Mesenteric fat pad (tissue), 1 donor: ENCODE results near the gene CEP250. TPM values are rescaled to one million over a fixed set of nuclear protein-coding genes. Genes with fewer than 3 reads are reported as not detected.

Experiments used
- DNase-seq: peaks from one replicate; pipeline ENCODE4 v3.0.0-alpha.2; 2020; ENCODE audit warnings: low spot score
- long read RNA-seq: library from polyadenylated mRNA; unstranded; transcript quantifications from one replicate; pipeline ENCODE4 v2.0.0, GENCODE V29; 2020
- total RNA-seq: library from RNA; stranded (reverse); fragmentation: NEBNext Ultra II Directional; extraction: Animal tissue kit (Norgen Biotek cat#: 25700); gene quantifications from one replicate; pipeline ENCODE4 v1.2.1, GENCODE V29; 2021
- donor health status: DM: yes; HTN: yes; CAD: no.

The CEP250 gene, protein sequence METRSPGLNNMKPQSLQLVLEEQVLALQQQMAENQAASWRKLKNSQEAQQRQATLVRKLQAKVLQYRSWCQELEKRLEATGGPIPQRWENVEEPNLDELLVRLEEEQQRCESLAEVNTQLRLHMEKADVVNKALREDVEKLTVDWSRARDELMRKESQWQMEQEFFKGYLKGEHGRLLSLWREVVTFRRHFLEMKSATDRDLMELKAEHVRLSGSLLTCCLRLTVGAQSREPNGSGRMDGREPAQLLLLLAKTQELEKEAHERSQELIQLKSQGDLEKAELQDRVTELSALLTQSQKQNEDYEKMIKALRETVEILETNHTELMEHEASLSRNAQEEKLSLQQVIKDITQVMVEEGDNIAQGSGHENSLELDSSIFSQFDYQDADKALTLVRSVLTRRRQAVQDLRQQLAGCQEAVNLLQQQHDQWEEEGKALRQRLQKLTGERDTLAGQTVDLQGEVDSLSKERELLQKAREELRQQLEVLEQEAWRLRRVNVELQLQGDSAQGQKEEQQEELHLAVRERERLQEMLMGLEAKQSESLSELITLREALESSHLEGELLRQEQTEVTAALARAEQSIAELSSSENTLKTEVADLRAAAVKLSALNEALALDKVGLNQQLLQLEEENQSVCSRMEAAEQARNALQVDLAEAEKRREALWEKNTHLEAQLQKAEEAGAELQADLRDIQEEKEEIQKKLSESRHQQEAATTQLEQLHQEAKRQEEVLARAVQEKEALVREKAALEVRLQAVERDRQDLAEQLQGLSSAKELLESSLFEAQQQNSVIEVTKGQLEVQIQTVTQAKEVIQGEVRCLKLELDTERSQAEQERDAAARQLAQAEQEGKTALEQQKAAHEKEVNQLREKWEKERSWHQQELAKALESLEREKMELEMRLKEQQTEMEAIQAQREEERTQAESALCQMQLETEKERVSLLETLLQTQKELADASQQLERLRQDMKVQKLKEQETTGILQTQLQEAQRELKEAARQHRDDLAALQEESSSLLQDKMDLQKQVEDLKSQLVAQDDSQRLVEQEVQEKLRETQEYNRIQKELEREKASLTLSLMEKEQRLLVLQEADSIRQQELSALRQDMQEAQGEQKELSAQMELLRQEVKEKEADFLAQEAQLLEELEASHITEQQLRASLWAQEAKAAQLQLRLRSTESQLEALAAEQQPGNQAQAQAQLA (N-terminal part only)
- 19.3 TPM for total RNA-seq
- long read RNA-seq, partial matches to known transcripts: 14 of 30 reads
- long read RNA-seq, other reads (novel, unspliced or antisense): 16 of 30 reads

DNA sequence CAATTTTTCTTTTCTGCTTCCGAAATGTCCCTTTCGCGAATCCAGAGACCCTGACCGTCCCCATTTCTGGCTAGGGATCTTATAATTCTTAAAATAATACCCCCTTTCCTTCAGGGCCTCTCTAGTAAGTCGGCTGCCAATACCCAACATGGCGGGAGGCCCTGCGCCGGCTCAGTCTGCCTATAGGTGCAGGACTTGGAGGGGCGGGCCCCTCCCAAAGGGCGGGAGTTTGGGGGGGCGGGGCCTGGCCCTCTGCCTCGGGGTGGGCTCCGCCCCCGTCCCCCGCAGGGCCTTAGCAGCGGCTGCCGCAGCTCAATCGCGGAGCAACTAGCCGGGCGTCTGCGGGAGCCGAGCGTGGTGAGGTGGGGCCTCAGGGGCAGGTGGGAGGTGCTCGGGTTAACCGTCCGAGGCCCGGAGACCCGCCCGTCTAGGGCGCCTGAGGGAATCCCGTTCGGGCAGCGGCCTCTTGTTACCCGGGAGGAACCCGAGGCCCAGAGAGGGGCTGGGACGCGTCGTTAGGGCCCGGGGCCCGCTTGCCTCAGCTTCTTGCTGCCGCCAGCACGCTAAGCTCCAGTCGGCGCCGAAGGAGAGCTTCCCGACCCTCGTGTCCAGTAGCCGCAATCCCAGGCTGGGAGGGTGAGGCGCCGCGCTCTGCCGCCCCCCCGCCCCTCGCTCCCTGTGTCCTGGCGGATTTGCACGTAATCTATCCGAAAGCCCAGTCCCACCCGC is at the start of gene CEP250:
CEP250 (plus strand) TSS at position 718 of the 729 bp plus-strand sequence. CDS start 6,770 bp downstream, outside the sequence.
- peak; percentile 96 for DNase-seq

DNA sequence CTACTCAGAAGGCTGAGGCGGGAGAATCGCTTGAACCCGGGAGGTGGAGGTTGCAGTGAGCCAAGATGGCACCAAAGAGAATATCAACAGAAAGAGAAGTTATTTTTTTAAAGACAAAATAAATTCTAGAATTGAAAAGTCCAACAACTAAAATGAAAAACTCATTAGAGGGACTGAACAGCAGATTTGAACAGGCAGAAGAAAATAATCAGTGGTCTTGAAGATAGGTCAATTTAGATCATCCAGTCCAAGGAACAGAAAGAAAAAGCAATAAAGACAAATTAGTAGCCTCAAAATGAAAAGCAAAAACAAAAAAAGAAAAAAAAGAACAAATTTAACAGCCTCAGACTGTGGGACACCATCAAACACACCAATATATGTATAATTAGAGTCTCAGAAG is 49.6 kb upstream of the CEP250 start:
- DNase-seq: no peak

DNA sequence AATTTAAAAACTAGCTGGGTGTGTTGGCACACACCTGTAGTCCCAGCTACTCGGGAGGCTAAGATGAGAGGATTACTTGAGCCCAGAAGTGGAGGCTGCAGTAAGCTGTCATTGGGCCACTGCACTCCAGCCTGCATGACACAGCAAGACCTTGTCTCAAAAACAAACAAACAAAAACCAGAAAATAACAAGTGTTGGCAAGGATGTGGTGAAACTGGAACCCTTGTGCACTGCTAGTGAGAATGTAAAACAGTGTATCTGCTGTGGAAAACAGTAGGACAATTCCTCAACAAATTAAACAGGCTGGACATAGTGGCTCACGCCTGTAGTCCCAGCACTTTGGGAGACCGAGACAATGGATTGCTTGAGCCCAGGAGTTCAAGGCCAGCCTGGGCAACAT is 47.1 kb upstream of the CEP250 start:
- DNase-seq: no peak

DNA sequence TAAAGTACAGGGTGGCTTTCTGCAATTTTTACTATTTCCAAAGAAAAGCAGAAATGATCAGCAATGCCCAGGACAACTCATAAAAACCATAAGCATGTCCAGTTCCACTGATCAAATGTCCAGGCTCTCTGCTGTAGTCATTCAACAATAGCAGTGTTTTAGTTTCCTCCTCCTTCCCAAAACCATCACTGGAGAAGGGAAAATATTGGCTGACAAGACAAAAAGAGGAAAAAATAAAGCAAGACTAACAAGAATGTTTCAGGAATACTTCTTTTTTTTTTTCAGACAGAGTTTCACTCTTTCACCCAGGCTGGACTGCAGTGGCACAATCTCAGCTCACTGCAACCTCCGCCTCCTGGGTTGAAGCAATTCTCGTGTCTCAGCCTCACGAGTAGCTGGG is 45.9 kb upstream of the CEP250 start:
- no peak for DNase-seq

DNA sequence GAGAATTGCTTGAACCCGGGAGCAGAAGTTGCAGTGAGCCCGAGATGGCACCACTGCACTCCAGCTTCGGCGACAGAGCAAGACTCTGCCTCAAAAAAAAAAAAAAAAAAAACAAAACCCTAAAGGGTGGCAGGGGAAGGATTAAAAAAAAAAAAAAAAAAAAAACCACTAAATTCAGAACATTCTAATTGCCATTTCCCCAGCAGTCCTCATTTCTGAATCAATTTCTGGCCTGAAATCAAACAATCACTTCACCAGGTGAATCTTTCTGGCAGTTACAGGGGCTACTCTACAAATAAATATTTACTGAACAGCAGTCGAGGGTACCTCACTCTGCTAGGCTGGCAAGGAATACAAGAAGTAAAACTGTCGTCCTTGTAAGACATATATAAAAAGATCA is 44.8 kb upstream of the CEP250 start:
- DNase-seq: no peak

DNA sequence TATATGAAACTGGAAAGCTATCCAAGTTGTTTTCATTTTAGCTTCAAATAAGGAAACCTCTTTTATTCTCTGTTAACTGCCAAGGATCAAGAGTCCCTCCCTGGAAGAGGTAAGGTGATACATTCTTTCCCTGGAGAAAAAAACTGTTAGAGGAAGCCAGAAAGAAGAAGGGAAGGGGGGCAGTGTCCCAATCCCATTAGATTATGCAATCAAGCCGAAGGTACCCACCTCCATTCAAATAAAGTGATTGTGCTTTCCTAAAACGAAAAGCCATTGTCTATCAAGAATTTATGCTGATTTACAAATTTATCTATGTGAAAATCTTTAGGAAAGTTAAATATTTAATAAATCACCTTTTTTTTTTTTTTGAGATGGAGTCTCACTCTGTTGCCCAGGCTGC is 34.1 kb upstream of the CEP250 start:
- no peak for DNase-seq

DNA sequence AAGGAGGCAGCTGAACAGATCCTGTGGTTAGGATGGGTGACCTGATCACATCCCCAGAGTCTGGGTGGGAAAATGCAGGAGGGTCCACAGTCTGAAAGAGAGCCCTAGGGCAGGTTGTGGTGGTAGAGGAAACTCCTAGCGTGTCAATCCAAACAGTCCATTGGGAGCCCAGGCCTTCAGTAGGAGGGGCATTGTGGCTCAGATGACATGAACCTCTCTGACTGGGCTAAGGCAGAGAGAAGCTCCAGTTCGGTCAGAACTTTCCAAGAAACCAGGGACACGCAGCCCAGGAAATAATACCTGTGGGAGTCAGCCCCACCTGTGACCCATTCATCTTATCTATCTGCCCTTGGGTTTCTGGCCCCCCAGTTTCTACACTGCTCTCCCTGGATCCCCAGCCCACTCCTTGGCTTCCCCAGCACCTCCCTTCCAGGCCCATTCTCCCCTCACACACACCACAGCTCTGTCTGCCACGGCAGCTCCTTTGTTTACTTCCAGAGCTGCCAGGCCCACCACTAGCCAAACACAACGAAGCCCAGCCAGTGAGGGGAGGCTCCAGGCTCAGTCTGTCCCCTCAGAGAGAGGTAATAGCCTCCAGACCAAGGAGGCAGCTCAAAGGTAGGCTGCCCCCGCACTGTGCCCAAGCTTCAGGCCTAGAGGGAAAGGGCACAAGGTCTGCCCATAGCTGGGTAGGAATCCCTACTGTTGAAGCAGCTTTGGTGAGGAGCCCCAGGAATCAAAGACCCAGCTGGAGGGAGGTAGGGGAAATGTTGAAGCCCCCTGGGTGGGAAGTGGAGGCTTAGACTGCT is 23.6 kb upstream of the CEP250 start:
- no peak for DNase-seq

DNA sequence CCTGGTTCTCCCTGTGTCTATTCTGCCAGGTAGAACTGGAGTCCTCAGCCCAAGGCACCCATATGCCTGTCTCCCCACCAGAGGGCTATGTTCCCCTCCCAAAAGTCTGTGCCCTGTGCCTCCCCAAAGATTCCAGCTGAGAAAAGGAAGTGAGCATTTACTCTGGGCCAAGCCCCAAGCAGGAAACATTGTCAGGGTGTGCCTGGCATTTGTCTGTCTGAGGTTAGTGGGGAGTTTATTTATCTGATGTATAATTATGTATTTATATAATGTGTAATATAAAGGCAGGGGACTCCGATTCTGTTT is 23.0 kb upstream of the CEP250 start:
- DNase-seq: no peak

DNA sequence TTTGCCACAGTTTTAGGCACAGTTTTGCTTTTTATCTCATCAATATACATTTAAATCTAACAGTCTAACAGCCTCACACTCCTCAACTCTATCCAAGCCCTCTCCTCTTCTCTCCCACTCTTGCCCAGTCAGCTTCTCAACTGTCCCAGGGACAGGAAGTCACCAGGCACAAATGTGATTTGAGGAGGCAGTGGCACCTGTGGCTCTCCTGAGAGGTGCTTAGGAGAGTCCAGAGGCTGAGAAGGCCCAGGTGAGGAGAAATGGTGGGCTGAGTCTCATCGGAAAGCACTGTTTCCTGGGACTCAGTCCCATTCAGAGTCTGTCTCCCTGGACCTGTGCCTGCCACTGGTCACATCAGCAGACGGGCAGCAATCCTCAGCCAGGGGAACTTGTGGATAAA is 22.1 kb upstream of the CEP250 start:
- DNase-seq: no peak

DNA sequence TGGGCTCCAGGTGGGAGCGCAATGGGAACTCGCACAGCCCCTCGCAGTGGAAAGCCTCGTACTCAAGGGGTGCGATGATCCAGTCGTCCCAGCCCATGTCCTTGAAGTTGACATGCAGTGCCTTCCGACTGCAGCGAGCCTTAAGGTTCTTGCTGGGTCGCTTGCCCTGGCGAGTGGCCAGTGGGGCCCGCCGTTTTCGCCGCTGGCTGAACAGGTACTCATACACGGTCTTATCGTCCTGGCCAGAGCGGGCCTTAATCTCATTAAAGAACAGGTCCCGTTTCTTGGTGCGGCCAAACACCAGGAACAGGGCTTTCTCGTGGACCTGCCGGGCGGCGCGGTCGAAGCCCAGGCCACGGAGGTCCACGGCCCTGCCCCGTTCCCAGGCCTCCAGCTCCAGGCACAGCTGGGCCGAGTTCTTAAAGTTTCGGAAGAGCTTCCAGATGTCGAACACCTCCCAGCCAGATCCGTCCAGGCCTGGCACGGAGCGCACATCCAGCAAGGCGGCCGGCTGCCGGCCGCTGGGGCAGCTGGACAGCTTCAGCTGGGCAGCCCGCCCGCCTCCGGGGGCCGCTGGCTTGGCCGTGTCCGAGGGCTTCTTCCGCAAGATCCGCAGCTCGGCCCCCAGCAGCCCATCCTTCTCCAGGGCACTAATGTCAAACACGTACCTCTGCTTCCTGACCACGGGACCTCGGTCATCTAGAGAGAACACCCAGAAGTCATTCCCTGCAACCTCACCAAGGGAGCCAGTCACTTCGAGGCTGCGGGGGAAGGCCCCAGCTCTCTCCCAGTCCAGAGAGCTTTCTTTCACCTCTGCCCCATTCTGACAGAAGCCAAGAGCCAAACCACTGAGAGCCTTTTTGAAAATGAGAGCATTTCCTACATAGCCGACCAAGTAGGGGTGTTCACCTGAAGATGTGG is 21.1 kb upstream of the CEP250 start:
- no peak for DNase-seq

DNA sequence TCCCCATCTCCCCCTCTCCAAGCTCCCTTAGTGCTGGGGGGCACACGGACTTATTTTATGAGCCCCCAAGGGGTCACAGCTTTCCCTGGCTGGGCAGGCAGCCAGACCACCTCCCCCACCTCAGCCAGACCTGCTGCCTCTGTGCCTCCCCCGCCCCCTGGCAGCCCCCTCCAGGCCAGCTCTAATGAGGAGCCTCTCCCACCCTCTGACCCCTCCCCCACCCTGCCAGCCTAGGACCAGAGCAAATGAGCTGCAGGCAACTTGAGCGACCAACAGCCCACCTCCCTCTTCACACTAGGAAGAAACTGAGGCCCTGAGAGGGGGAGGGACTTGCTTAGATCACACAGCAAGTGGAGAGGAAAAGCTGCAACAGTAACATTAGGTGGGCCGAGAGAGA is 19.2 kb upstream of the CEP250 start:
- no peak for DNase-seq

DNA sequence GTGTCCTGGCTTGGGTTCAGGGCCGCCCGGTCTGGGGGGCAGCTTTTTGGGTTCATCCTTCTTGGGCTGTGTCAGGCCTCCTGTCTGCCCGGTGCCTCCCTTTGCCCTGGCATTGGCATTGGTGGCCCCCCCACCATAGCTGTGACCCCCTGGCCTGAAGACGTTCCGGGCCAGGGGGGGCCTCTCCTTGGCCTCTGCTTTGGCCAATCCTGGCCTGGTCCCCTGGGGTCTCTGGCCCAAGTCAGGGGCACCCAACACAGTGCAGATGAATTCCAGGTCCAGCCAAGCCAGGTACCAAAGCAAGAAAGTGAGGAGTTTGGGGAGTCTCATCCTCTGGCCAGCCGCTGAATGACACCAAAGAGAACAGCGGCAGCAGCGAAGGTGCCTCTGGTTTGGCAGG is 17.8 kb upstream of the CEP250 start:
- no peak for DNase-seq

DNA sequence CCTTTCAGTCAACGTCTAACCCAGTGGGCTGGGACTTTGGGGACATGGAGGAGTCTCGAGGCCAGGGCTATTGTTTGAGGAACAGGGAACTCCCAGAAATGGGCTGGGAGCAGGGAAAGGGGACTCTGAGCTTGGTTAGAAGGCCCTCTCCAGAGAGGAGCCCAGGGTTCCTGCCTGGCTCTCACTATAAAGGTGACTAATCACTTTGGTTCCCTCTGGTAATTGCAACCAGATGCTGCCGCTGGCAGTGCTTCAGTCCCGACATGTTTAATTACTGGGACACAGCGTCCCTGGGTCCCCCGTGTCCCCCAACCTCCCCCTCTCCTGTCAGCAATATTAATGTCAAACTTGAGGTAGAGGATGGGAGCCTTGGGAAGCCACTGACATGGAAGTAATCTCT is 12.4 kb upstream of the CEP250 start:
- no peak for DNase-seq

DNA sequence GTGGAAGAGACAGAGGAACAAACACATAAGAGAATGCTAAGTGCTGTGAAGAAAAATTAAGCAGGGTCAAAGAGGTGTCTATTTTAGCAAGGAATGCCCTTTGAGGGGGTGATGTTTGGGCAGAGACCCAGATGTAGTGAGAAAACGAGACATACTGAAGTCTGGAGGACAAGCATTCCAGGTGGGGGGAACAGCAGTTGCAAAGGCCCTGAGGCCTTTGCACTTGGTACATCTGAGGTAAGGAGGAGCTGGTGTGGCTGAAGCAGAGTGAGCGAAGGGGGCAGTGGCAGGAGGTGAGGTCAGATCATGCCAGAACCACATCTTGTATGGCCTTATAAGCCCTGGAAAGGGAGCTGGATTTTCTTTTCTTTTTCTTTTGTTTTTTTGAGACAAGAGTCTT is 11.2 kb upstream of the CEP250 start:
- no peak for DNase-seq

DNA sequence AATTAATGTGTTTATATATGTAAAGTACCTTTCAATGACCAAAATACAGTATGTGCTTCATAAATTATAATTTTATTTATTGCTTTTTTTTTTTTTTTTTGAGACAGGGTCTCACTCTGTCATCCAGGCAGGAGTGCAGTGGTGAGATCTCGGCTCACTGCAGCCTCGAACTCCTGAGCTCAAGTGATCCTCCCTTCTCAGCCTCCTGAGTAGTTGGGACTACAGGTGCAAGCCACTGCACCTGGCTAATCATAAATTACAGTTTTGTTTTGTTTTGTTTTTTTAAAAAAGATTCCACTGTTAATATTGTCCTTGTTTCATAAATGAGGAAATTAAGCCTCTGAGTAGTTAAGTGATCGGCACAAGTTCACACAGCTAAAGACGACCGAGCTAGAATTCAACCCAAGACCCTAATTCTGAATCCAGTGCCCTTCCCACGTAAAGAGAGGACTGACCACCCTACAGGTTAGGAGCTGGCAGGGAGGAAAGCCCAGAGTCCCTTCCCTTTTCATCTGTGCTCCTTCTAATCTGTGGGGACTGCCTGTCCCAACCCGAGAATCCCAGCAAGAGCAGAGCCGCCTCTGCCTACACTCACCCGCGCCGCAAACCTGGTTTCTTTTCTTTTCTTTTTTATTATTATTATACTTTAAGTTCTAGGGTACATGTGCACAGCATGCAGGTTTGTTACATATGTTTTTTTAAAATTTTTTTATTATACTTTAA is 8.9 kb upstream of the CEP250 start:
- DNase-seq: no peak

DNA sequence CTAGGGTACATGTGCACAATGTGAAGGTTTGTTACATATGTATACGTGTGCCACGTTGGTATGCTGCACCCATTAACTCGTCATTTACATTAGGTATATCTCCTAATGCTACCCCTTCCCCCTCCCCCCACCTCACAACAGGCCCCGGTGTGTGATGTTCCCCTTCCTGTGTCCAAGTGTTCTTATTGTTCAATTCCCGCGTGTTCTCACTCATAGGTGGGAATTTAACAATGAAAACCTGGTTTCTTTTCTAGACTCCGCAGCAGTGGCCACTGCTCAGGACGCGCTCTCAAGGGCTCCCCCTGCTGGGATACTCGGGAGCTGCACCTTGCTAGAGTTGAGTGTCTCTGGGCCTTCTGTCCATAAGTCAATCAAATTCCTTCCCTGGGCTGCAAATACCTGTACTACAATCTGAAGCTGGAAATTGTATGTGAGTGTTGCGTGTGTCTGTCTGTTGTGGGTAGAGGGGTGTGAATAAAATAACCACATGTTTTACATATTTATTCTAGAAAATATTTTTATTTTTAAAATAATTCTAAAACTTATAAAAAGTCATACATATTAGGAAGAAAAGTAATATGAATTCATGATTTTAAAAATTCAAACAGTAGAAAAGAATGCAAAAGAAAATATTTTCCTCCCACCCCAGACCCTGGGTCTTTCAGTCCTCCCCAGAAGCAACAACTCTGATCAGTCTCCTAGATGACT is 8.2 kb upstream of the CEP250 start:
- DNase-seq: peak; percentile 93

DNA sequence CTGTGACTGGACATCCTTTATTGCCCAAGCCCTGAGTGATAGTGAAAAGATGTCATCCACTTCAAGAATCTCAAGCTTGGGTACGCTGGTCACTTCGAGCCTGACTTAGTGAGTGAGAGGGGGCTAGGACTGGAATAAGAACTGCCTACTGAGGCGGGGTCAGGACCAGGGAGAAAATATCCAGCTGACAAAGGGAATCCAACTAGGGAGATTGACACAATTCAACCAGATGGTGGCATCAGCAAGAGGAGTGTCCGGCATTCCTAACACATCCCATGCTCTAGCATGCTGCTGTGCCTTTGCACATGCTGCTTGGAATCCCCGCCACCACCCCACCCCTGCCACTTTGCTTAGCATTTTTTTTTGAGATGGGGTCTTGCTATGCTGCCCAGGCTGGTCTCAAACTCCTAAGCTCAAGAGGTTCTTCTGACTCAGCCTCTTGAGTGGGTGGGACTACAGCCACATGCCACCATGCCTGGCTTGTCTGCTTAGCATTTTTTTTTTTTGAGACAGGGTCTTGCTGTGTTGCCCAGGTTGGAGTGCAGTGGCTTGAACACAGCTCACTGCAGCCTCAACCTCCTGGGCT is 6.5 kb upstream of the CEP250 start:
- DNase-seq: no peak
